BJ (cell line): Measurements from ENCODE around the gene TFAP2E. TPM values are rescaled to one million over a fixed set of nuclear protein-coding genes. Genes with fewer than 3 reads are reported as not detected.
A peak's percentile ranks its signal among the peaks of the same experiment; 100 is the strongest.

Source experiments
- CTCF ChIA-PET: fragments of 350-600 bp; formaldehyde crosslinking; extraction: SDS; loops from one replicate; lab custom pipeline; 2021; ENCODE audit warnings: antibody characterized with exemption, inconsistent platforms; lab: Yijun Ruan, JAX
- POLR2A ChIA-PET: fragments of 300-600 bp; sonication (Branson Sonifier 250); formaldehyde crosslinking; extraction: SDS; loops from one replicate; lab custom pipeline; 2021; ENCODE audit warnings: antibody characterized with exemption; lab: Charles Lee
- DNase-seq: peaks from one replicate; pipeline ENCODE4 v3.0.0-alpha.2; 2011; ENCODE audit warnings: low read depth
- H3K27me3 ChIP-seq: 2 replicates; pipeline ENCODE4 v1.6.0; 2011; ENCODE audit warnings: low read length; ENCODE audit not compliant: control insufficient read depth, insufficient read depth
- H3K36me3 ChIP-seq: 2 replicates; pipeline ENCODE4 v1.5.1; 2011; ENCODE audit warnings: low read length; ENCODE audit not compliant: control insufficient read depth, insufficient read depth
- H3K4me3 ChIP-seq: 2 replicates; pipeline ENCODE4 v1.5.1; 2011; ENCODE audit warnings: low read depth, mild to moderate bottlenecking, control low read depth, low read length
- CTCF ChIP-seq: IDR thresholded peaks from 2 replicates; pipeline ENCODE4 v1.5.1; 2011; ENCODE audit warnings: low read depth, mild to moderate bottlenecking, control low read depth, inconsistent platforms, low read length, moderate library complexity; ENCODE audit not compliant: insufficient read depth
- polyA plus RNA-seq: library from polyadenylated mRNA; depleted of rRNA; stranded (reverse); fragments of >200 nt; gene quantifications from 2 replicates; pipeline ENCODE4 v1.2.3, GENCODE V29; 2011

TFAP2E gene
- polyA plus RNA-seq, 1 experiment: 0.07 TPM

DNA sequence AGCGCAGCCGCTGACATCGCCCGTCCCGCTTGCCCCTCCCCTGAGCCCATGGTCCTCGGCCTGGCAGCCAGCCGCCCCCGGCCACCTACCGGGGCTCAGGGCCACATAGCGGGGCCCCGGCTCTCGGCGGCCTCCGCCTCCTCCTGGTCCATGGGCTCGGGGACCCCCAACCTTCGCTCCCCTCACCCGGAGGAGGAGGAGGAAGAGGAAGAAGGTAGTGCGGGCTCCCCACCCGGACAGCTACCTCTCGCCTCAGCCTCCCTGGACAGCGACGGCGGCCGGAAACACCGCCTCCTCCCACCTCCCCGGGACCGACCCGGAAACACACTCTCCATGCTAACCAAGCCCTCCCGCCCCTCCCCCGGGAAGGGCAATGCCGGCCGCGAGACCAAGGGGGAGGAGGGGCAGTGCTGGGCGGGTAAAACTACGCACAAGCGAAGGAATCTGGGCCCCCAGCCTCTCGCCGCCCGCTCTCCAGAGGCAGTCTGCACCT lies 15.9 kb upstream of the TFAP2E start, which contains the start of gene KIAA0319L:
Gene KIAA0319L (minus strand): TSS at position 286 of the 493 bp plus-strand sequence. CDS start 2,912 bp downstream, outside the sequence.
- CTCF ChIA-PET: interaction anchor here (0.7 to 4.6 kb wide), 8 partner anchors 10 to 704 kb away, joined by 3 to 60 read pairs (median 5); no protein-coding TSS in a partner anchor
- TF ChIP-seq CTCF: peak; percentile 3; the same call in 1 of the 2 replicates
- DNase-seq: no peak
- POLR2A ChIA-PET: interaction anchor here (0.7 kb wide), 1 partner anchor 410 kb away, joined by 3 read pairs; no protein-coding TSS in a partner anchor
- H3K27me3 ChIP-seq: no peaks in the 10 kb centered on the region
- peak within 1 kb of the TSS; percentile 92 for H3K4me3 ChIP-seq
- peaks cover 5% of the 10 kb centered on the region for H3K36me3 ChIP-seq

DNA sequence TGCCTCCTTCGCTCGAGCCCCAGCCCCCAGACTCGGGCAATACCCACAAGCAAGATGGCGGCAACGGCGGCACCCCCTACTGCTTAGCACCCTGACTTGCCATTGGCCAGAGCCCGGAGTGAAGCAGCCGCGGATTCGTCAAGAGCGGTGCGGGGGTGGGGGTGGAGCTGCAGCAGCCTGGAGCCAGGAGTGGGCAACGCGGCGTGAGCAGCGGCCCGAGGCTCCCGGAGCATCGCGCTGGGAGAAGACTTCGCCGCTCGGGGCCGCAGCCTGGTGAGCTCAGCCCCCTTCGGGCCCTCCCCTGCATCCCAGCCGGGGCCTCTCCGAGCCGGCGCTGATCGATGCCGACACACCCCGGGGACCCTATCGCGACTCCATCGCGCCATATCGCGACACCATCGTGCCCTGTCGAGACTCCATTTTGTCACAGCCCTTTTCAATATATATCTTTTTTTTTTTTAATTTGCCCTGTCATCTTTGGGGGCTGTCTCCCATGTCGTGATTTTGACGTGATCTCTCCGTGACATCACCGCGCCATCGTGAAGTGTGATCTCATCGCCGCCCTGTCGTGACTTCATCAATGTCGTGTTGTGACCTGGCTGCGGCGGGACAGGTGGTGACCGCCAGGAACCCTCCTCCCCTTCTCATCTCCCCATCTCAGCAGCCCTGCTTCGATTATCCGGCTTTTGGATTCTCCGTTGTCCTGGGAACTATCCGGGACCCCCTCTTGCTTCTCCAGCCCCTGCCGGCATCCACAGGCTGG lies 15.3 kb upstream of the TFAP2E start, which contains the start of gene NCDN:
Gene NCDN (plus strand): TSS at position 189 of the 763 bp plus-strand sequence. CDS start 392 bp downstream, at position 581.
- TF ChIP-seq CTCF: no peak
- peak; percentile 68 for DNase-seq
- ChIA-PET CTCF (interaction anchor here (1.0 to 4.6 kb wide), 7 partner anchors 9 to 705 kb away, joined by 3 to 60 read pairs (median 5); no protein-coding TSS in a partner anchor), POLR2A (interaction anchor here (0.7 kb wide), 1 partner anchor 410 kb away, joined by 3 read pairs; no protein-coding TSS in a partner anchor)
- Histone ChIP-seq H3K27me3 (no peaks in the 10 kb centered on the region), H3K4me3 (peak within 1 kb of the TSS; percentile 92), H3K36me3 (peaks cover 4% of the 10 kb centered on the region)

DNA sequence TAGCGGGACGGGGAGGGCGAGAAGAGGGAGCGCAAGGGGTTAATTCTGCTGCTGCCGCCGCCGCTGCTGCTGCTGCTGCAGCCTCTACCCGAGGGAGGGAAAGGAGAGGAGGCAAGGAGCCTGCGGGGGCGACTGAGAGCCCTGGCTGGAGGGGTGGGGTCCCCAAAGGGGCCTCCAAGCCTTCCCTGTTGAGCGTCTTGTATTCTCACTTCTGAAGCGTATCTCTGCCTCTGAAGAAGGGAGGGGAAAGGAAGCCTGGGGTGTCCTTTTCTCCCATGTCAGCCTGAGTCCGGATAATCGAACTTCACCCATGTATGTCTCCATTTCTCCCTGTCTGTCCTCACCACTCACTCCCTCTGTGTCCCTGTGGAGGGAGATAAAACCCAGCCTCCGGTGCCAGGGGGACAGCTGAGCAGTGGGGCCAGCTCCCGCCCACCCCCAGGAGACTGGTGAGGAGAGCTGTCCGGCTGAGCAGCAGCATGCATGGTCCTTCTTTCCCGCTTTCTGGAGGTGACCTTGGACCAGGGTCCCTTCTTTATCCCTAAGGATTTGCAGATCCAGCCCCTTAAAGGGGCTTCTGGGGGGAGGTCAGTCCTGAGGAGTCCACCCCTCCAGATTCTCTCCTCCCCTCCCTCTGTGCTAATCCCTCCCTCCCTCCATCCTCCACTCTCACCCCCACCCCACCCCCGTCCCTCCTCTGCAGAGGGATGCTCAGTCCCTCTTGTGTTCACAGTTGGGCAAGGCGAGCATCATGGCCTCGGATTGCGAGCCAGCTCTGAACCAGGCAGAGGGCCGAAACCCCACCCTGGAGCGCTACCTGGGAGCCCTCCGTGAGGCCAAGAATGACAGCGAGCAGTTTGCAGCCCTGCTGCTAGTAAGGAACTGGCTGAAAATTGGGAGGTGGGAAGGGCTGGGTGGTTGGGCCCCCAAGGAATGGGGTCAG lies 14.5 kb upstream of the TFAP2E start:
- no peak for DNase-seq
- CTCF ChIA-PET: interaction anchor here (0.6 to 4.6 kb wide), 4 partner anchors 14 to 911 kb away, joined by 3 to 60 read pairs (median 4); partner anchors contain the start of gene TFAP2E

GRCh38 chr1:35559317-35559944 lies 13.7 kb upstream of the TFAP2E start:
- no peak for DNase-seq
- Histone ChIP-seq H3K36me3 (peaks cover 10% of the 10 kb centered on the region), H3K27me3 (no peaks in the 10 kb centered on the region), H3K4me3 (no peak overlapping the region)
- TF ChIP-seq CTCF: no peak
- ChIA-PET POLR2A (no interaction called here), CTCF (interaction anchor here (0.6 to 4.6 kb wide), 6 partner anchors 9 to 910 kb away, joined by 3 to 60 read pairs (median 4); partner anchors contain the start of gene TFAP2E)

More for the DNA sequence above, 14.5 kb upstream of the TFAP2E start:
- Histone ChIP-seq H3K36me3 (peaks cover 8% of the 10 kb centered on the region), H3K4me3 (peak overlapping the region; percentile 92), H3K27me3 (no peaks in the 10 kb centered on the region)
- TF ChIP-seq CTCF: peak; percentile 31
- POLR2A ChIA-PET: no interaction called here
